IPS-18c (cell line): Measurements from ENCODE around the gene SORD.
"Not testable (repeated sequence)": the region's sequence is repeated elsewhere in the genome, so short reads cannot be mapped to it uniquely, and the experiment has no call there.

ENCODE experiments used
- H3K4me3 ChIP-seq: 2 replicates; pipeline ENCODE4 v1.7.0; 2013; ENCODE audit warnings: low read depth, mild to moderate bottlenecking, low read length, moderate library complexity; ENCODE audit not compliant: insufficient read depth
- H3K9me3 ChIP-seq: one replicate; pipeline ENCODE4 v1.6.1; 2013; ENCODE audit warnings: mild to moderate bottlenecking, low read length, moderate library complexity; ENCODE audit not compliant: control insufficient read depth, insufficient read depth

Gene SORD

GRCh38 chr15:45083223-45083622 lies 60.2 kb downstream of the SORD start:
- Histone ChIP-seq H3K4me3 (no peak overlapping the region), H3K9me3 (no peaks in the 10 kb centered on the region)

GRCh38 chr15:45084163-45084562 lies 61.2 kb downstream of the SORD start:
- no peak overlapping the region for H3K4me3 ChIP-seq
- H3K9me3 ChIP-seq, result no peaks in the 10 kb centered on the region

DNA sequence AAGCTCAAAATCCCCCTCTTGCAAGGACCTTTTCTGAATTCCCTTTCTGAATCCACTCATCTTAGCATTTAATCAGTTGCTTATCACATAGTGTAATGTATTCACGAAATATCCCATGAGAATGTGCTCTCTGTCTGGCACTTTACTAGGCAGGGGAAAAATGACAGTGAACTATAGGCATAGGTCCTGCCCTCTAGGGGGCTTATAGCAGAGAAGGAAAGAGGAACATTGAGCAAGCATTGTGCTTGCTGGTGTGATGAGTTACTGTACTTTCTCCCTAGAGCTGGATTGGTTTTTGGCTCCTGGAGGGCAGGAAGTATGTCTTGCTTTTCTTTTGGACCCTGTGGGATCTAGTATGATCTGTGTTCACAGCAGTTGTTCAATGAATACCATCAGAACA lies 64.5 kb downstream of the SORD start:
- Histone ChIP-seq H3K4me3 (no peak overlapping the region), H3K9me3 (no peaks in the 10 kb centered on the region)

DNA sequence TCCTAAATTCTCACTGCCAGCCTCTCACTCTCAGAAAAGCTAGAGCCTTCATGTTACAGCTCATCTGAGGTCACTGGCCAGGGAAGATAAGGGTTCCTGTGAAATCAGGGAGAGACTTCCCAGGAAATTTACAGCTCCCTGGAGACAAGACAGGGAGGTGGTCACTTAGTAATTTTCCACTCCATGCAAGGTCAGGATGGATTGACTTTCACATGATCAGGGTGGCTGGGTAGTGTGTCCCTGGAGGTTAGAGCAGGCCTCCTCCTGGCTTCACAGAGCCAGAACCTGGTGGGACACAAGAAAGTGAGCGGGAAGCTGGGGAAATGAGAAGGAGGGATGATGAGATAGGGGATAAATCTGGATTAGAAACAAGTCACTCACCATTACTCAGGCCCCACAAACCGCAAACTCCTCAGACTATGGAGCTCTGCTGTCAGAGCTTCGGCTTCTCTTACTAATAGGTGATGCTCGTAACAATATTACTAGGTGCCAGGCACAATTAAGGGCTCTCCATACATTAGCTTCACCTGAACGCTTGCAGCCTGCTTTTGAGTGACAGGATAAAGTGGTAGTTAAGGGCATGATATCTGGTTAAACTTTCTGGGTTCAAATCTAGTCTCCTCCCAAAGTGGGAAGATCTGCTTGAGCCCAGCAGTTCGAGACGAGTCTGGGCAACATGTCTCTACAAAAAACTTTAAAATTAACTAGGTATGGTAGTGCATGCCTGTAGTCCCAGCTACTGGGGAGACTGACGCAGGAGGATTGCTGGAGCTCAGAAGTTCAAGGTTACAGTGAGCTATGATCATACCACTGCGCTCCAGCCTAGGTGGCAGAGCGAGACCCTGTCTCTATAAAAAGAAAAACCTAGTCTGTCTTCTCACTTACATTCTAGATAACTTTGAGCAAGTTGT lies 66.1 kb downstream of the SORD start:
- Histone ChIP-seq H3K9me3 (no peaks in the 10 kb centered on the region), H3K4me3 (no peak overlapping the region)

- no peak overlapping the region for H3K4me3 ChIP-seq
- H3K9me3 ChIP-seq, result no peaks in the 10 kb centered on the region
These were observed 66.8 kb downstream of the SORD start for GRCh38 chr15:45089712-45090373.

DNA sequence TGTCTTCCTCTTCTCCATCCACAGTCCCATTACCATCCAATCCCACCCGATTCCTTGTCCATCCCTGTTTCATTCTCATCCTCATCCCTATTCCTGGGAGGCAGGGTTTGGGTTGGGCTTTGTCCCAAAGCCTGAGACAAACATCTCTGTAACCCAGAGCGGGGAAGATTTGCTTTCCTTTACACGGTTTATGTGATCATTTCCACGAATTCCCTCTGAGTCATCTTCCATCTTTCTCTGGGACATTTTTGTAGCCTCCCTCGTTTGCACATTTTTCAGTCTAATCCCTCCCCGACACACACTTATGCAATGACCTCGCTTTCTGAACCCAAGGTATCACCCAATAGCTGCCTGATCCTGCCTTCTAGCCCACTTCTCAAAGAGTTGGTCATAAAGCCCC lies 68.2 kb downstream of the SORD start:
- Histone ChIP-seq H3K9me3 (no peaks in the 10 kb centered on the region), H3K4me3 (no peak overlapping the region)

GRCh38 chr15:45091576-45091975 lies 68.6 kb downstream of the SORD start:
- no peaks in the 10 kb centered on the region for H3K9me3 ChIP-seq
- H3K4me3 ChIP-seq, result no peak overlapping the region

DNA sequence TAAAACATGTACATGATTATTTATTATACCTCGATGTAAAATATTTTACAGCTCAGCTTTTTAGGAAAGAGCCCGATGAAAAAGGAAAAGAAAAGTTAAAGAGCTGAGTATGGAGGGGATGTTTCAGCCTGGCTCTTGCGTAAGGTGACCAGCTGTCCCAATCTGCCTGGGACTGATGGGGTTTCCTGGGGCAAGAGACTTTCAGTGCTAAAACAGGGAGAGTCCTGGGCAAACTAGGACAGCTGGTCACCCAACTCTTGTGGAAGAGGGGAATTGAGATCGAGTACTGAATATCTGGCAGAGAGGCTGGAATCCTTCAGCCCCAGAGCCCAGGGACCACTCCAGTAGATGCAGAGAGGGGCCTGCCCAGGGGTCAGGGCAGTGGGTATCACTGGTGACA lies 70.0 kb downstream of the SORD start:
- H3K9me3 ChIP-seq, result no peaks in the 10 kb centered on the region
- no peak overlapping the region for H3K4me3 ChIP-seq

DNA sequence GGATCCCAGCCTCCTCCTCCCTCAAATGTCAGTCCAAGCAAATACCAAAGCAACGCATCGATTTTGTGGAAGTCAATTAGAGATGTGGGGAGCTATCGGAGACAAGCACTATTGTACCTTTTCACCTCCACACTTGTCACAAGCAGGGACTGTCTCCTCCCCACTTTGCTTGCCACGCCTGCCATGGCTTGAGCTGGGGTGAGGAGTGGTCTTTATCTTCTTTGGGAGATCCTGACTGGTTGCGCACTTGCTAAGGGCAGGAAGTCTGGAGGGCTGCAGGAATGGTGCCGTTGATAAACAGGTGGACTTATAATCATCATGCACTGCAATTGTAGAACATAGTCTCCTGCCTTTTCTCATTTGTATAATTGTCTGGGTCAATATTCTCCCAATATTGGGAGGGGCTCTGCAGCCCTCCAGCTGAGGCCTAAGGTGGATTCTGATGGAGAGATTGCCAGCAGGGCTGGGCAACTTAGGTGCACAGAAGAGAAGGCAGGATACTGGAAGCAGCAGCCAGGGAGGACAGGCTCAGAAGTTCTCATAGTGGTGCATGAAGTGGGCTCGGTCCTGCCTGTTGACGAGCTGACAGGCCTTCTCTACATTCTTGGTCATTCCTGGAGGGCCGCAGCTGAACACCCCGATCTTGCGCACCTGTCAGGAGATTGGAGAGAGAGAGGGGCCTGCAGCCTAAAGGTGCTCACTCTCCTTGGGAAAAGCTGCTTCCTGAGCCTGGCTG lies 70.8 kb downstream of the SORD start:
- Histone ChIP-seq H3K4me3 (no peak overlapping the region), H3K9me3 (no peaks in the 10 kb centered on the region)

GRCh38 chr15:45094358-45094730 lies 71.3 kb downstream of the SORD start:
- H3K9me3 ChIP-seq, result no peaks in the 10 kb centered on the region

GRCh38 chr15:45095661-45096060 lies 72.7 kb downstream of the SORD start:
- Histone ChIP-seq H3K4me3 (no peak overlapping the region), H3K9me3 (no peaks in the 10 kb centered on the region)

More at GRCh38 chr15:45094358-45094730, 71.3 kb downstream of the SORD start:
- no peak overlapping the region for H3K4me3 ChIP-seq

GRCh38 chr15:45097466-45097865 lies 74.5 kb downstream of the SORD start:
- H3K4me3 ChIP-seq, result no peak overlapping the region
- H3K9me3 ChIP-seq, result no peaks in the 10 kb centered on the region

- no peak overlapping the region for H3K4me3 ChIP-seq
- H3K9me3 ChIP-seq, result no peaks in the 10 kb centered on the region
These were observed 76.7 kb downstream of the SORD start for GRCh38 chr15:45099549-45100165.

DNA sequence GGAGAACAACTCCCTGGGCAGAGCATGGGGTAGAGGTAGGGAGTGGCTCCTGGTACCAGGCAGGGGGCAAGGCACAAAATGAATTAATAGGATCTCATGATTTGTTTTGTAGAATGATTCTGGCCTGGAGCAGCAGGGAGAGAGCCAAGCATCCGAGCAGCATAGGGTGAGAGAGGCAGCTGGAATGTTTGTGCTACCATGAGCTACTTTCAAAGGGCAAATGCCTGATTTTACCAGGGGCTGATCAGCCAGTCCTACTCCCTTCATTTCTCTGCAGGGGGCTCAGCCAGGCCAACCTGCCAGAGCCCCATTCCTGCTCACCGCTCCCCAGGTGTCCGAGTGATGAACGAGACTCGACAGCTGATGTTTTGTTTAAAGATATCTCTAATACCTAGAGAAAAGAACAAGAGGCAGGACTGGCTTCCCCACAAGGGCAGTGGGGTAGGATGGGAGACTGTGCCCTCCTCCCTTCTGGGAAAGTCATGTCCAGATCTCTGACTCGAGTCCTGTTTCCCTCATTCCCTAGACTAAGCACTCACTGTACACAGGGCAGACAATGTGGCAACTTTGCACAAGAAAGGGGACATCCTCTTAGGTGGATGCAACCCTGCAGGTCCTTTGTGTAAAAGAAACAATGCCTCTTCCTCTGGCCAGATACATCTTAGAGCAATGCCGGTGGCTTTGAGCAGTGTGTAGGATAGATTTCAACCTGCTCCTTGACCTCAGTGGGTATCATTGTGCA lies 78.1 kb downstream of the SORD start:
- H3K4me3 ChIP-seq, result no peak overlapping the region; the same call in 1 of the 2 replicates

GRCh38 chr15:45101749-45102148 lies 78.8 kb downstream of the SORD start:
- H3K4me3 ChIP-seq, result no peak overlapping the region
- H3K9me3 ChIP-seq, result no peaks in the 10 kb centered on the region

More for the DNA sequence above, 78.1 kb downstream of the SORD start:
- no peaks in the 10 kb centered on the region for H3K9me3 ChIP-seq

GRCh38 chr15:45102226-45102625 lies 79.2 kb downstream of the SORD start:
- Histone ChIP-seq H3K9me3 (no peaks in the 10 kb centered on the region), H3K4me3 (no peak overlapping the region)

GRCh38 chr15:45104170-45104569 lies 81.2 kb downstream of the SORD start:
- H3K9me3 ChIP-seq, H3K4me3 ChIP-seq: not testable (repeated sequence)
